Tibial nerve (tissue), 4 donors: ENCODE data around the gene WASF2. TPM values are rescaled to one million over a fixed set of nuclear protein-coding genes. Genes with fewer than 3 reads are reported as not detected.
A peak's percentile ranks its signal among the peaks of the same experiment; 100 is the strongest.
"Not testable (repeated sequence)": the region's sequence is repeated elsewhere in the genome, so short reads cannot be mapped to it uniquely, and the experiment has no call there.

Experiments
- DNase-seq, 2 donors: peaks; one replicate each; pipeline ENCODE4 v3.0.0-alpha.2; 2019; ENCODE audit warnings: low spot score in 2 of 2
- H3K27ac ChIP-seq, 4 donors: fragments of 200-600 bp; sonication (generic) in 3 of 4; one replicate each; pipeline ENCODE4 v1.5.1; 2017 to 2019; ENCODE audit warnings: mild to moderate bottlenecking in 1 of 4
- H3K27me3 ChIP-seq, 2 donors: fragments of 200-600 bp; sonication (generic) in 1 of 2; one replicate each; pipeline versions ENCODE4 v1.5.1 to v1.6.0; 2017 to 2019
- H3K36me3 ChIP-seq, 3 donors: fragments of 200-600 bp; sonication (generic); one replicate each; pipeline ENCODE4 v1.5.1; 2018 to 2019
- H3K4me1 ChIP-seq, 4 donors: fragments of 200-600 bp; sonication (generic) in 3 of 4; one replicate each; pipeline ENCODE4 v1.5.1; 2017 to 2019
- H3K4me3 ChIP-seq, 4 donors: fragments of 200-600 bp; sonication (generic) in 3 of 4; one replicate each; pipeline ENCODE4 v1.5.1; 2017 to 2019; ENCODE audit warnings: mild to moderate bottlenecking in 1 of 4, moderate library complexity in 1 of 4
- H3K9me3 ChIP-seq, 4 donors: fragments of 200-600 bp; sonication (generic) in 3 of 4; one replicate each; pipeline ENCODE4 v1.5.1; 2017 to 2019
- EP300 ChIP-seq, 2 donors: sonication (generic); formaldehyde crosslinking; IDR thresholded peaks; one replicate each; pipeline ENCODE4 v1.6.1; 2017; ENCODE audit warnings: antibody characterized with exemption in 2 of 2, mild to moderate bottlenecking in 1 of 2
- POLR2A ChIP-seq, 2 donors: fragments of 450-650 bp; IDR thresholded peaks; one replicate each; pipeline ENCODE4 v1.6.1; 2017; ENCODE audit warnings: antibody characterized with exemption in 2 of 2, mild to moderate bottlenecking in 2 of 2, moderate library complexity in 2 of 2
- WGBS, 2 donors: methylation state at CpG; one replicate each; pipeline ENCODE4 v1.1.5; 2018; 5-methylcytosine and 5-hydroxymethylcytosine counted together
- total RNA-seq, 4 donors: library from RNA; depleted of rRNA; stranded (reverse); fragments of >200 nt; gene quantifications; one replicate each; pipeline ENCODE4 v1.1.0, GENCODE V29; 2016
- TF ChIP-seq, protein P1 (sequence below), 5 experiments: fragments of 200-600 bp in 3 of 5; fragments of 450-650 bp in 2 of 5; sonication (generic) in 3 of 5; IDR thresholded peaks; one replicate each; pipeline ENCODE4 v1.5.1; 2016 to 2019; ENCODE audit warnings: antibody characterized with exemption in 5 of 5, mild to moderate bottlenecking in 3 of 5, moderate library complexity in 2 of 5

Gene WASF2
- total RNA-seq, 4 donors from 2014 or later = 74.9 to 95.9 (median 83.4) TPM

- WGBS, 2 donors = 49 to 56% methylated on average over 4 of the region's 4 CpGs
- Histone ChIP-seq H3K27me3 (no peaks in the 10 kb centered on the region), H3K4me1 (peaks cover 0 to 58% (median 36%) of the 10 kb centered on the region in 4 donors), H3K4me3 (no peak overlapping the region), H3K36me3 (peaks cover 4 to 56% (median 29%) of the 10 kb centered on the region in 3 donors), H3K27ac (peak overlapping the region; percentile 27 to 90 (median 76)), H3K9me3 (no peaks in the 10 kb centered on the region)
- TF ChIP-seq, protein P1, sequence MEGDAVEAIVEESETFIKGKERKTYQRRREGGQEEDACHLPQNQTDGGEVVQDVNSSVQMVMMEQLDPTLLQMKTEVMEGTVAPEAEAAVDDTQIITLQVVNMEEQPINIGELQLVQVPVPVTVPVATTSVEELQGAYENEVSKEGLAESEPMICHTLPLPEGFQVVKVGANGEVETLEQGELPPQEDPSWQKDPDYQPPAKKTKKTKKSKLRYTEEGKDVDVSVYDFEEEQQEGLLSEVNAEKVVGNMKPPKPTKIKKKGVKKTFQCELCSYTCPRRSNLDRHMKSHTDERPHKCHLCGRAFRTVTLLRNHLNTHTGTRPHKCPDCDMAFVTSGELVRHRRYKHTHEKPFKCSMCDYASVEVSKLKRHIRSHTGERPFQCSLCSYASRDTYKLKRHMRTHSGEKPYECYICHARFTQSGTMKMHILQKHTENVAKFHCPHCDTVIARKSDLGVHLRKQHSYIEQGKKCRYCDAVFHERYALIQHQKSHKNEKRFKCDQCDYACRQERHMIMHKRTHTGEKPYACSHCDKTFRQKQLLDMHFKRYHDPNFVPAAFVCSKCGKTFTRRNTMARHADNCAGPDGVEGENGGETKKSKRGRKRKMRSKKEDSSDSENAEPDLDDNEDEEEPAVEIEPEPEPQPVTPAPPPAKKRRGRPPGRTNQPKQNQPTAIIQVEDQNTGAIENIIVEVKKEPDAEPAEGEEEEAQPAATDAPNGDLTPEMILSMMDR (IDR thresholded peaks at IDR 0.05) = no peak
- TF ChIP-seq POLR2A (IDR thresholded peaks at IDR 0.05) (no peak), EP300 (IDR thresholded peaks at IDR 0.05) (no peak)
- no peak for DNase-seq
These were observed 83.6 kb downstream of the WASF2 start for GRCh38 chr1:27406362-27406680.

- DNase-seq, H3K9me3 ChIP-seq, H3K27me3 ChIP-seq, H3K4me3 ChIP-seq: not testable (repeated sequence)
- WGBS, 2 donors = 50 to 60% methylated on average over 14 to 17 of the region's 18 CpGs
- Histone ChIP-seq H3K4me1 (peaks cover 0 to 63% (median 36%) of the 10 kb centered on the region in 4 donors), H3K36me3 (peaks cover 4 to 50% (median 28%) of the 10 kb centered on the region in 3 donors), H3K27ac (peak overlapping the region; percentile 27 to 90 (median 76))
- TF ChIP-seq, protein P1 (IDR thresholded peaks at IDR 0.05) = peak in 3 of 5 experiments; percentile 10 to 27 (median 21)
These were observed 84.2 kb downstream of the WASF2 start for GRCh38 chr1:27405598-27406361.

- Histone ChIP-seq H3K4me3 (no peak overlapping the region), H3K4me1 (peaks cover 0 to 69% (median 36%) of the 10 kb centered on the region in 4 donors), H3K36me3 (peaks cover 4 to 43% (median 24%) of the 10 kb centered on the region in 3 donors), H3K27me3 (no peaks in the 10 kb centered on the region), H3K27ac (peak overlapping the region in 3 of 4 donors; percentile 54 to 90 (median 86)), H3K9me3 (no peaks in the 10 kb centered on the region)
- TF ChIP-seq EP300 (IDR thresholded peaks at IDR 0.05) (no peak), POLR2A (IDR thresholded peaks at IDR 0.05) (no peak)
- TF ChIP-seq, protein P1 (IDR thresholded peaks at IDR 0.05) = no peak
- WGBS, 2 donors = 33 to 47% methylated on average over 13 of the region's 13 CpGs
- no peak for DNase-seq
These were observed 84.9 kb downstream of the WASF2 start for GRCh38 chr1:27405074-27405473.

GRCh38 chr1:27403931-27404330 is 86.0 kb downstream of the WASF2 start:
- no peak for DNase-seq
- Histone ChIP-seq H3K36me3 (peaks cover 4 to 32% (median 20%) of the 10 kb centered on the region in 3 donors), H3K27me3 (no peaks in the 10 kb centered on the region), H3K9me3 (no peaks in the 10 kb centered on the region), H3K4me1 (peaks cover 0 to 80% (median 41%) of the 10 kb centered on the region in 4 donors), H3K27ac (peak overlapping the region; percentile 66 to 90 (median 82)), H3K4me3 (no peak overlapping the region)
- TF ChIP-seq EP300 (IDR thresholded peaks at IDR 0.05) (no peak), POLR2A (IDR thresholded peaks at IDR 0.05) (no peak)
- TF ChIP-seq, protein P1 (IDR thresholded peaks at IDR 0.05) = no peak

- DNase-seq = peak; percentile 58 to 62
- Histone ChIP-seq H3K27ac (peak overlapping the region; percentile 66 to 90 (median 82)), H3K36me3 (peaks cover 4 to 24% (median 13%) of the 10 kb centered on the region in 3 donors), H3K27me3 (no peaks in the 10 kb centered on the region), H3K4me1 (peaks cover 0 to 85% (median 41%) of the 10 kb centered on the region in 4 donors), H3K9me3 (no peaks in the 10 kb centered on the region), H3K4me3 (peak overlapping the region in 2 of 4 donors; percentile 7 to 15)
- TF ChIP-seq POLR2A (IDR thresholded peaks at IDR 0.05) = peak in 1 of 2 donors; percentile 15
- peak in 1 of 2 donors; percentile 58 for TF ChIP-seq EP300 (IDR thresholded peaks at IDR 0.05)
- TF ChIP-seq, protein P1 (IDR thresholded peaks at IDR 0.05) = peak in 2 of 5 experiments; percentile 16 to 28
- 12 to 29% methylated on average over 17 to 22 of the region's 24 CpGs for WGBS, 2 donors
These were observed 86.8 kb downstream of the WASF2 start for GRCh38 chr1:27403065-27403726.
